PC-9 (cell line): ENCODE results near the gene KLF7.

Source experiments
- EZH2 ChIP-seq: fragments of 200-600 bp; sonication (generic); IDR thresholded peaks from 2 replicates; pipeline ENCODE4 v1.8.0; 2017; ENCODE audit warnings: antibody characterized with exemption, low read depth
- TF ChIP-seq, protein P1 (sequence below): fragments of 200-600 bp; sonication (generic); conservative IDR thresholded peaks from 2 replicates; pipeline ENCODE4 v1.6.1; 2017; ENCODE audit warnings: mixed run types, antibody characterized with exemption, mild to moderate bottlenecking, moderate library complexity

DNA sequence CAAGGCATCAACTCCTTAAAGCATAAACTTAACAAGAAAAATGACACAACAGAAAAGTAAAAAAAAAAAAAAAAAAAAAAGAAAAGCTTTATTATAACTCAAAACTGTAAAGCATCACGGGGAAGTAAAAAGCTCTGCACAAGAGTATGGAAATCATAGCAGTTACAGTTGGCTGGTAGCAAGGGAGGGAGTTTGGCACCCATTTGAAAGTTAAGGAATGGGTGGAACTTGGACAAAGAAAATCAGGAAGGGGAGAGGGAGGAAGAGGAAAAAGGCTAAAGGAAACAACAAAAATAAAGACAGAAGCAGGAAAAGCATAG is 8.6 kb downstream of the KLF7 start:
- TF ChIP-seq, protein P1, sequence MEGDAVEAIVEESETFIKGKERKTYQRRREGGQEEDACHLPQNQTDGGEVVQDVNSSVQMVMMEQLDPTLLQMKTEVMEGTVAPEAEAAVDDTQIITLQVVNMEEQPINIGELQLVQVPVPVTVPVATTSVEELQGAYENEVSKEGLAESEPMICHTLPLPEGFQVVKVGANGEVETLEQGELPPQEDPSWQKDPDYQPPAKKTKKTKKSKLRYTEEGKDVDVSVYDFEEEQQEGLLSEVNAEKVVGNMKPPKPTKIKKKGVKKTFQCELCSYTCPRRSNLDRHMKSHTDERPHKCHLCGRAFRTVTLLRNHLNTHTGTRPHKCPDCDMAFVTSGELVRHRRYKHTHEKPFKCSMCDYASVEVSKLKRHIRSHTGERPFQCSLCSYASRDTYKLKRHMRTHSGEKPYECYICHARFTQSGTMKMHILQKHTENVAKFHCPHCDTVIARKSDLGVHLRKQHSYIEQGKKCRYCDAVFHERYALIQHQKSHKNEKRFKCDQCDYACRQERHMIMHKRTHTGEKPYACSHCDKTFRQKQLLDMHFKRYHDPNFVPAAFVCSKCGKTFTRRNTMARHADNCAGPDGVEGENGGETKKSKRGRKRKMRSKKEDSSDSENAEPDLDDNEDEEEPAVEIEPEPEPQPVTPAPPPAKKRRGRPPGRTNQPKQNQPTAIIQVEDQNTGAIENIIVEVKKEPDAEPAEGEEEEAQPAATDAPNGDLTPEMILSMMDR = no peak
- no peak for TF ChIP-seq EZH2
